GM21723 (cell line): Measurements from ENCODE around the gene MAPK12.

Source experiments
- ATAC-seq: cut with Tn5 transposase; IDR thresholded peaks from one replicate; pipeline ENCODE4 v1.9.1; 2021; ENCODE audit warnings: mild to moderate bottlenecking, moderate library complexity; ENCODE audit not compliant: unreplicated experiment

The MAPK12 gene

GRCh38 chr22:50236731-50237409 is 24.6 kb downstream of the MAPK12 start:
- no peak for ATAC-seq

- no peak for ATAC-seq
These were observed 28.3 kb downstream of the MAPK12 start for GRCh38 chr22:50233223-50233622.

GRCh38 chr22:50232481-50233151 is 28.9 kb downstream of the MAPK12 start:
- ATAC-seq: no peak

GRCh38 chr22:50229370-50229769 is 32.1 kb downstream of the MAPK12 start:
- ATAC-seq: no peak

GRCh38 chr22:50228366-50228765 is 33.1 kb downstream of the MAPK12 start:
- ATAC-seq: no peak

- ATAC-seq: no peak
These were observed 33.8 kb downstream of the MAPK12 start for GRCh38 chr22:50227579-50228215.

- no peak for ATAC-seq
These were observed 34.7 kb downstream of the MAPK12 start for GRCh38 chr22:50226875-50227165.

GRCh38 chr22:50226063-50226874 is 35.2 kb downstream of the MAPK12 start:
- ATAC-seq: no peak

- ATAC-seq: no peak
These were observed 36.1 kb downstream of the MAPK12 start for GRCh38 chr22:50225200-50225969.

- no peak for ATAC-seq
These were observed 37.4 kb downstream of the MAPK12 start for GRCh38 chr22:50224071-50224470.

- no peak for ATAC-seq
These were observed 39.0 kb downstream of the MAPK12 start for GRCh38 chr22:50222508-50222907.

GRCh38 chr22:50221410-50222300 is 39.8 kb downstream of the MAPK12 start:
- ATAC-seq: no peak

- no peak for ATAC-seq
These were observed 40.7 kb downstream of the MAPK12 start for GRCh38 chr22:50220603-50221409.

GRCh38 chr22:50219800-50220602 is 41.5 kb downstream of the MAPK12 start:
- no peak for ATAC-seq

GRCh38 chr22:50218996-50219727 is 42.3 kb downstream of the MAPK12 start:
- ATAC-seq: no peak

GRCh38 chr22:50218153-50218995 is 43.1 kb downstream of the MAPK12 start:
- ATAC-seq: no peak
